HepG2 (cell line): Measurements from ENCODE around the gene KLHL17. TPM values are rescaled to one million over a fixed set of nuclear protein-coding genes. Genes with fewer than 3 reads are reported as not detected.
"Not testable (repeated sequence)": the region's sequence is repeated elsewhere in the genome, so short reads cannot be mapped to it uniquely, and the experiment has no call there.

ENCODE experiments used
- ATAC-seq: fragments of 200-7000 bp; cut with Tn5 transposase; 3 replicates; pipeline ENCODE4 v1.9.1; 2020; ENCODE audit warnings: mild to moderate bottlenecking, moderate library complexity
- BruUV-seq: library from RNA; stranded (reverse); fragments of 400-500 nt; replicated peaks from 2 replicates; lab custom pipeline; 2021; lab: Mats Ljungman, UMichigan
- CTCF ChIA-PET: fragments of 300-600 bp; formaldehyde crosslinking; extraction: SDS; loops from one replicate; lab custom pipeline; 2021; ENCODE audit warnings: low total read pairs, inconsistent platforms, low intra/inter-chr PET ratio; lab: Yijun Ruan, JAX
- POLR2A ChIA-PET: fragments of 350-600 bp; sonication (Branson Sonifier 250); formaldehyde crosslinking; loops from one replicate; lab custom pipeline; 2020; ENCODE audit warnings: antibody characterized with exemption, inconsistent platforms; lab: Yijun Ruan, JAX
- DNase-seq: peaks from one replicate; pipeline ENCODE4 v3.0.0-alpha.2; 2015; ENCODE audit warnings: low spot score
- FAIRE-seq: peaks from 3 replicates; lab custom pipeline; 2011; peaks lifted over from hg19 to GRCh38; lab: Jason Lieb, UNC
- H2AFZ ChIP-seq: one replicate; pipeline ENCODE4 v1.6.1; 2011; ENCODE audit warnings: low read length, inconsistent platforms
- H3K27ac ChIP-seq: fragments of 300-600 bp; 3 replicates; pipeline ENCODE4 v1.8.0; 2011; ENCODE audit warnings: mixed run types, mild to moderate bottlenecking, mixed read lengths, low read length, inconsistent platforms; ENCODE audit not compliant: insufficient read depth; ENCODE audit errors: extremely low read length
- H3K27me3 ChIP-seq, 2 experiments: fragments of 200-600 bp in 1 of 2; 2 replicates in 1 of 2; 3 replicates in 1 of 2; pipeline versions ENCODE4 v1.6.0 to v1.8.0; 2011; ENCODE audit warnings: low read length in 2 of 2, mild to moderate bottlenecking in 2 of 2, moderate library complexity in 2 of 2, inconsistent platforms in 1 of 2; ENCODE audit not compliant: insufficient read depth in 2 of 2, control insufficient read depth in 1 of 2
- H3K36me3 ChIP-seq, 2 experiments: fragments of 200-600 bp in 1 of 2; replicated peaks in 1 of 2; 2 replicates in 1 of 2; 3 replicates in 1 of 2; pipeline versions ENCODE4 v1.5.1 to v1.8.0; 2011; ENCODE audit warnings: low read length in 2 of 2, inconsistent platforms in 1 of 2; ENCODE audit not compliant: insufficient read depth in 2 of 2, control insufficient read depth in 1 of 2
- H3K4me1 ChIP-seq: 2 replicates; pipeline ENCODE4 v1.5.1; 2012; ENCODE audit warnings: low read length, inconsistent platforms; ENCODE audit not compliant: insufficient read depth
- H3K4me2 ChIP-seq: 2 replicates; pipeline ENCODE4 v1.6.0; 2011; ENCODE audit warnings: low read depth, low read length, inconsistent platforms
- H3K4me3 ChIP-seq, 3 experiments: fragments of 200-600 bp in 1 of 3; sonication (generic), shearing (Covaris generic) in 1 of 3; replicated peaks in 1 of 3; 2 replicates each; pipeline ENCODE4 v1.5.1; 2011 to 2016; ENCODE audit warnings: low read length in 3 of 3, inconsistent platforms in 2 of 3, low read depth in 2 of 3, mild to moderate bottlenecking in 2 of 3, control low read depth in 1 of 3, mixed read lengths in 1 of 3; ENCODE audit not compliant: insufficient read depth in 1 of 3
- H3K79me2 ChIP-seq: one replicate; pipeline ENCODE4 v1.6.1; 2011; ENCODE audit warnings: low read length, inconsistent platforms; ENCODE audit not compliant: insufficient read depth
- H3K9ac ChIP-seq: 2 replicates; pipeline ENCODE4 v1.6.0; 2011; ENCODE audit warnings: mild to moderate bottlenecking, low read depth, low read length, inconsistent platforms; ENCODE audit not compliant: insufficient read depth
- H3K9me3 ChIP-seq: 2 replicates; pipeline ENCODE4 v1.5.1; 2012; ENCODE audit warnings: mild to moderate bottlenecking, low read length
- H4K20me1 ChIP-seq: 2 replicates; pipeline ENCODE4 v1.6.0; 2011; ENCODE audit warnings: inconsistent platforms, mild to moderate bottlenecking, low read length, moderate library complexity; ENCODE audit not compliant: insufficient read depth
- MZF1 ChIP-seq: sonication (generic); formaldehyde crosslinking; IDR thresholded peaks from 2 replicates; pipeline ENCODE4 v1.8.1; 2023; ENCODE audit warnings: mild to moderate bottlenecking, missing genetic modification reagents, borderline replicate concordance
- ZNF34 ChIP-seq: sonication (generic); formaldehyde crosslinking; IDR thresholded peaks from 2 replicates; pipeline ENCODE4 v1.4.0; 2020; ENCODE audit warnings: mild to moderate bottlenecking, missing genetic modification reagents, borderline replicate concordance
- ZNF749 ChIP-seq: sonication (generic); formaldehyde crosslinking; IDR thresholded peaks from 2 replicates; pipeline ENCODE4 v1.8.0; 2022; ENCODE audit warnings: mild to moderate bottlenecking, missing genetic modification reagents, moderate library complexity, borderline replicate concordance
- WGBS: methylation state at CpG from one replicate; pipeline ENCODE4 v1.1.6; 2017; ENCODE audit warnings: low lambda C conversion rate; 5-methylcytosine and 5-hydroxymethylcytosine counted together
- in situ Hi-C: cut with HindIII; loops from 2 replicates; pipeline ENCODE4 v1.10.0; 2017; ENCODE audit warnings: low pct_unique_long_range_greater_than_20kb; ENCODE audit not compliant: extremely low pct_ligation_motif_present
- intact Hi-C: fragments of 100-400 bp; cut with micrococcal nuclease; formaldehyde crosslinking; loops from one replicate; pipeline ENCODE4 v1.10.0; 2022; ENCODE audit not compliant: unreplicated experiment
- polyA plus RNA-seq, 8 experiments: library from polyadenylated mRNA; depleted of rRNA in 3 of 8; stranded (reverse) in 7 of 8; unstranded in 1 of 8; fragments of >200 nt; fragmentation: Illumina TruSeq in 4 of 8; extraction: Trizol in 4 of 8; gene quantifications; 2 replicates each; pipeline versions ENCODE4 v1.2.1 to v1.2.3, GENCODE V29; 2011 to 2016; ENCODE audit warnings: low read depth in 4 of 8, missing spikeins in 1 of 8, mixed read lengths in 1 of 8; ENCODE audit not compliant: insufficient read depth in 1 of 8
- total RNA-seq, 5 experiments: library from RNA; depleted of rRNA; stranded (reverse); fragments of >200 nt; fragmentation: Illumina TruSeq; extraction: Trizol; gene quantifications; 2 replicates each; pipeline ENCODE4 v1.2.3, GENCODE V29; 2016; ENCODE audit warnings: low read depth in 1 of 5
- TF ChIP-seq, protein P1 (sequence below): IDR thresholded peaks from 2 replicates; pipeline ENCODE4 v1.6.1; 2018; ENCODE audit warnings: missing genetic modification reagents

The KLHL17 gene
- total and polyA plus RNA-seq, 2 of the 13 experiments (the other 11 are each of a cell fraction or from before 2014, with no cell fraction given): 9.3 to 24.7 TPM

DNA sequence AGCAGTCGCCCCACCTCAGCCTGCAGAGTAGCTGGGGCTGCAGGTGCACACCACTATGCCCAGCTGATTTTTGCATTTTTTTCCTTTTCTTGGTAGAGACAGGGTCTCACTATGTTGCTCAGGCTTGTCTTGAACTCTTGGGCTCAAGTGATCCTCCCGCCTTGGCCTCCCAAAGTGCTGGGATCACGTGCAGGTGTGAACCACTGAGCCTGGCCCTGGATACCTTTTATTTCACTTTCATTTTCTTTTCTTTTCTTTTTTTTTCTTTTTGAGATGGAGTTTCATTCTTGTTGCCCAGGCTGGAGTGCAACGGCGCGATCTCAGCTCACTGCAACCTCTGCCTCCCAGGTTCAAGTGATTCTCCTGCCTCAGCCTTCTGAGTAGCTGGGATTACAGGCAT lies 30.9 kb downstream of the KLHL17 start:
- DNase-seq, H3K4me2 ChIP-seq, H3K36me3 ChIP-seq, POLR2A ChIA-PET, H2AFZ ChIP-seq, FAIRE-seq, ATAC-seq, BruUV-seq, in situ Hi-C loops, H3K79me2 ChIP-seq, H3K9ac ChIP-seq, H3K27ac ChIP-seq, intact Hi-C loops, H3K9me3 ChIP-seq, H3K4me3 ChIP-seq, H4K20me1 ChIP-seq, CTCF ChIA-PET: not testable (repeated sequence)
- peaks cover 15% of the 10 kb centered on the region for H3K4me1 ChIP-seq
- peaks cover 0 to 13% of the 10 kb centered on the region in 2 experiments; a peak in 3 of 5 replicates for H3K27me3 ChIP-seq
- WGBS: 81% methylated on average over 6 of the region's 6 CpGs

DNA sequence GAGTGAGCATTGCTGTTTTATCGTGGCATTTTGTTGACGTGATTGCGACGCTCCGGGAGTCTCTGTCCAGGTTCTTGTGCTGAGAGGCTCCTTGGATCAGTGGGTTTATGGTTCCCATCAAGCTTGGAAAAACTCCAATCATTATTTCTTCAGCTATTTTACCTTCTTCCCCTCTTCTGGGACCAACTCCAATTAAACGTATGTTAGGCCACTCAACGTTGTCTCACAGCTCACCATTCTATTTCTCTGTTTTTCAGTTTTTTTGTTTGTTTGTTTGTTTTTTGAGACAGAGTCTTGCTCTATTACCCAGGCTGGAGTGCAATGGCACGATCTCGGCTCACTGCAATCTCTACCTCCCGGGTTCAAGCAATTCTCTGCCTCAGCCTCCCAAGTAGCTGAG lies 31.5 kb downstream of the KLHL17 start:
- TF ChIP-seq ZNF749 (CRISPR knock-in tag): no peak
- TF ChIP-seq ZNF34 (CRISPR knock-in tag): no peak
- TF ChIP-seq MZF1 (CRISPR knock-in tag): no peak
- TF ChIP-seq, protein P1, sequence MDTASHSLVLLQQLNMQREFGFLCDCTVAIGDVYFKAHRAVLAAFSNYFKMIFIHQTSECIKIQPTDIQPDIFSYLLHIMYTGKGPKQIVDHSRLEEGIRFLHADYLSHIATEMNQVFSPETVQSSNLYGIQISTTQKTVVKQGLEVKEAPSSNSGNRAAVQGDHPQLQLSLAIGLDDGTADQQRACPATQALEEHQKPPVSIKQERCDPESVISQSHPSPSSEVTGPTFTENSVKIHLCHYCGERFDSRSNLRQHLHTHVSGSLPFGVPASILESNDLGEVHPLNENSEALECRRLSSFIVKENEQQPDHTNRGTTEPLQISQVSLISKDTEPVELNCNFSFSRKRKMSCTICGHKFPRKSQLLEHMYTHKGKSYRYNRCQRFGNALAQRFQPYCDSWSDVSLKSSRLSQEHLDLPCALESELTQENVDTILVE (CRISPR knock-in tag): no peak
- no peak for DNase-seq
- Histone ChIP-seq H3K4me1 (peaks cover 21% of the 10 kb centered on the region), H3K4me2 (no peak overlapping the region), H3K27me3 (peaks cover 0 to 9% of the 10 kb centered on the region in 2 experiments; a peak in 2 of 5 replicates), H3K4me3 (no peak overlapping the region), H2AFZ (no peak overlapping the region), H3K9ac (no peak overlapping the region), H4K20me1 (no peaks in the 10 kb centered on the region), H3K27ac (no peak overlapping the region), H3K9me3 (peaks cover 6% of the 10 kb centered on the region), H3K36me3 (no peaks in the 10 kb centered on the region), H3K79me2 (no peaks in the 10 kb centered on the region)
- ChIA-PET POLR2A (no interaction called here), CTCF (no interaction called here)
- in situ Hi-C loops: no loop called here
- no peak for ATAC-seq
- no peak for FAIRE-seq
- intact Hi-C loops: no loop called here
- 90% methylated on average over 10 of the region's 10 CpGs for WGBS
- BruUV-seq: no TSS peak
